ENCODE data around the gene MMP11.

Gene MMP11

DNA sequence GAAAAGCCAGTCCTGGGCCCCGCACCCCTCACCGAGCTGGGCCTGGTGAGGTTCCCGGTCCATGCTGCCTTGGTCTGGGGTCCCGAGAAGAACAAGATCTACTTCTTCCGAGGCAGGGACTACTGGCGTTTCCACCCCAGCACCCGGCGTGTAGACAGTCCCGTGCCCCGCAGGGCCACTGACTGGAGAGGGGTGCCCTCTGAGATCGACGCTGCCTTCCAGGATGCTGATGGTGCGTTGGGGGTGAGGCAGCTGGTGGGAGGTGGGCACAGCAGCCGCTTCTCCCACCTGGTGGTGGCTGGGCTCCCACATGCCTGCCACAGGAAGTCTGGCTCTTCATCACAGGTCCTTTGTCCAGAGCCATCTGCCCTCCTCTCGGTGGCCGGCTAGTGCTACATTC is 9.6 kb downstream of the MMP11 start:
- TF ChIP-seq, protein P1, sequence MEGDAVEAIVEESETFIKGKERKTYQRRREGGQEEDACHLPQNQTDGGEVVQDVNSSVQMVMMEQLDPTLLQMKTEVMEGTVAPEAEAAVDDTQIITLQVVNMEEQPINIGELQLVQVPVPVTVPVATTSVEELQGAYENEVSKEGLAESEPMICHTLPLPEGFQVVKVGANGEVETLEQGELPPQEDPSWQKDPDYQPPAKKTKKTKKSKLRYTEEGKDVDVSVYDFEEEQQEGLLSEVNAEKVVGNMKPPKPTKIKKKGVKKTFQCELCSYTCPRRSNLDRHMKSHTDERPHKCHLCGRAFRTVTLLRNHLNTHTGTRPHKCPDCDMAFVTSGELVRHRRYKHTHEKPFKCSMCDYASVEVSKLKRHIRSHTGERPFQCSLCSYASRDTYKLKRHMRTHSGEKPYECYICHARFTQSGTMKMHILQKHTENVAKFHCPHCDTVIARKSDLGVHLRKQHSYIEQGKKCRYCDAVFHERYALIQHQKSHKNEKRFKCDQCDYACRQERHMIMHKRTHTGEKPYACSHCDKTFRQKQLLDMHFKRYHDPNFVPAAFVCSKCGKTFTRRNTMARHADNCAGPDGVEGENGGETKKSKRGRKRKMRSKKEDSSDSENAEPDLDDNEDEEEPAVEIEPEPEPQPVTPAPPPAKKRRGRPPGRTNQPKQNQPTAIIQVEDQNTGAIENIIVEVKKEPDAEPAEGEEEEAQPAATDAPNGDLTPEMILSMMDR (IDR thresholded peaks at IDR 0.05; ENCODE audit: low read depth, low read length), result no peak
- no peak overlapping the region for H3K4me3 ChIP-seq (ENCODE audit: low read depth, low read length)

DNA sequence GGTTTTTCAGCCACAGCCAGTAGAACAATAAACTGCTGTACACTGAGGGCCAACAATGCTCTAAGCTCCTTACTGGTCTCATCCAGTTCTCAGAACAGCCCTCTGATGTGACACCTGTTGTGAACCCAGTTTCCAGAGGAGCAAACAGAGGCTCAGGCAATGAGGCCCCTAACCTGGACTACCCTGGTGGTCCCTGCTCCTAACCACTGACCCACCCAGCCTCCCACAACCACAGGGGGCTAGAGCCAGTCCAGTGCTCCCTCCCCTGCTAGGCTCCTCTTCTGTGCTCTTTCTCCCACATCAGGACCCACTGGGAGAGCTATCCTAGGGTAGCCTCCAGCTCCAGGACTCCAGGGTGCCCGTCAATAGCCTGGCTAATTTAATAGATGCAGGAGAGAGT is 10.1 kb downstream of the MMP11 start:
- H3K4me3 ChIP-seq (ENCODE audit: low read depth, low read length), result no peak overlapping the region
- TF ChIP-seq, protein P1 (IDR thresholded peaks at IDR 0.05; ENCODE audit: low read depth, low read length), result no peak

DNA sequence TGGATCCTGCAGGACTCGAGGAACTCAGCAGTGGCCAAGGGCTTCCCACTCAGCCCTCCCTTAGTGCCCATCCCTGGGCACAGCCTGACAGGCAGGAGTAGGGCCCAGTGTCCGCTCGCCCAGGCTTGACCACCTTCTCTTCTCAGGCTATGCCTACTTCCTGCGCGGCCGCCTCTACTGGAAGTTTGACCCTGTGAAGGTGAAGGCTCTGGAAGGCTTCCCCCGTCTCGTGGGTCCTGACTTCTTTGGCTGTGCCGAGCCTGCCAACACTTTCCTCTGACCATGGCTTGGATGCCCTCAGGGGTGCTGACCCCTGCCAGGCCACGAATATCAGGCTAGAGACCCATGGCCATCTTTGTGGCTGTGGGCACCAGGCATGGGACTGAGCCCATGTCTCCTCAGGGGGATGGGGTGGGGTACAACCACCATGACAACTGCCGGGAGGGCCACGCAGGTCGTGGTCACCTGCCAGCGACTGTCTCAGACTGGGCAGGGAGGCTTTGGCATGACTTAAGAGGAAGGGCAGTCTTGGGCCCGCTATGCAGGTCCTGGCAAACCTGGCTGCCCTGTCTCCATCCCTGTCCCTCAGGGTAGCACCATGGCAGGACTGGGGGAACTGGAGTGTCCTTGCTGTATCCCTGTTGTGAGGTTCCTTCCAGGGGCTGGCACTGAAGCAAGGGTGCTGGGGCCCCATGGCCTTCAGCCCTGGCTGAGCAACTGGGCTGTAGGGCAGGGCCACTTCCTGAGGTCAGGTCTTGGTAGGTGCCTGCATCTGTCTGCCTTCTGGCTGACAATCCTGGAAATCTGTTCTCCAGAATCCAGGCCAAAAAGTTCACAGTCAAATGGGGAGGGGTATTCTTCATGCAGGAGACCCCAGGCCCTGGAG is 10.9 kb downstream of the MMP11 start:
- H3K4me3 ChIP-seq (ENCODE audit: low read depth, low read length), result no peak overlapping the region
- TF ChIP-seq, protein P1 (IDR thresholded peaks at IDR 0.05; ENCODE audit: low read depth, low read length), result no peak

DNA sequence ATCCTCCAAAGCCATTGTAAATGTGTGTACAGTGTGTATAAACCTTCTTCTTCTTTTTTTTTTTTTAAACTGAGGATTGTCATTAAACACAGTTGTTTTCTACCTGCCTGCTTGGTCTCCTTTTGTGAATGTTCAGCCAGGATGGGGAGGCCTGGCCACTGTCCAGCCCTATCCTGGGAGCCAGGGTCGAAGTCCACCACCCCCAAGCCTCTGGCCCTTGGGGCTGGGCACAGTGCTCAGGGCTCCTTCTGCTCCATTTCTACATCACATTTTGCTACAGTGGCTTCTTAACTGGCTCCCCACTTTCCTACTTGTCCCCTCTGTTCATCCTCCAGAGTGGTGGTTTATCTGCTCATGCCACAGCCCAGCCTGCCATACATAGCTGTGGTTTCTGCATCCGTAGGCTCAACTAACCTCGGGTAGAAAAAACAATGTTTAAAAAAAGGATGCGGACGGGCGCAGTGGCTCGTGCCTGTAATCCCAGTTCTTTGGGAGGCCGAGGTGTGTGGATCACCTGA is 11.6 kb downstream of the MMP11 start:
- no peak overlapping the region for H3K4me3 ChIP-seq (ENCODE audit: low read depth, low read length)
- TF ChIP-seq, protein P1 (IDR thresholded peaks at IDR 0.05; ENCODE audit: low read depth, low read length), result no peak

DNA sequence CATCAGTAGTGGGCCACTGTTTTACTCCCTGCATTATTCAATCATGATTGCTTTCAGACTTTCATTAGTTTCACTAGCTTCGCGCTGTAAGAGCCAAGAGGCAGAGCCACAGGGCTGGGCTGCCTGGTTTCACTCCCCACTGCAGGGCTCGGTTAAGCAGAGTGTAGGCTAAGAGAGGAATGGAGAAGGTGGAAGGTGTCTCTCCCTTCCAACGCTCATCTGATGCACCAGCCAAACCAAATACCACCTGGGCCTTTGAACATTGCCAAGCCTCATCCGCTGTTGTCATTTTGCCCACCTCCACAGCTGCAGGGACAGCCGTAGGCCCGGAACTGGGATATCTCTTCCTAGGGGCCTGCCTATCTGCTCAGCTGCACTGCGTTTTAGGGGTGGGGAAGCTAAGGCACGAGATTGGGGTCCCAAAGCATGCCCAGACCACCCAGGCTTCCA is 13.6 kb downstream of the MMP11 start:
- TF ChIP-seq, protein P1 (IDR thresholded peaks at IDR 0.05; ENCODE audit: low read depth, low read length), result no peak
- H3K4me3 ChIP-seq (ENCODE audit: low read depth, low read length), result peak overlapping the region; percentile 77

DNA sequence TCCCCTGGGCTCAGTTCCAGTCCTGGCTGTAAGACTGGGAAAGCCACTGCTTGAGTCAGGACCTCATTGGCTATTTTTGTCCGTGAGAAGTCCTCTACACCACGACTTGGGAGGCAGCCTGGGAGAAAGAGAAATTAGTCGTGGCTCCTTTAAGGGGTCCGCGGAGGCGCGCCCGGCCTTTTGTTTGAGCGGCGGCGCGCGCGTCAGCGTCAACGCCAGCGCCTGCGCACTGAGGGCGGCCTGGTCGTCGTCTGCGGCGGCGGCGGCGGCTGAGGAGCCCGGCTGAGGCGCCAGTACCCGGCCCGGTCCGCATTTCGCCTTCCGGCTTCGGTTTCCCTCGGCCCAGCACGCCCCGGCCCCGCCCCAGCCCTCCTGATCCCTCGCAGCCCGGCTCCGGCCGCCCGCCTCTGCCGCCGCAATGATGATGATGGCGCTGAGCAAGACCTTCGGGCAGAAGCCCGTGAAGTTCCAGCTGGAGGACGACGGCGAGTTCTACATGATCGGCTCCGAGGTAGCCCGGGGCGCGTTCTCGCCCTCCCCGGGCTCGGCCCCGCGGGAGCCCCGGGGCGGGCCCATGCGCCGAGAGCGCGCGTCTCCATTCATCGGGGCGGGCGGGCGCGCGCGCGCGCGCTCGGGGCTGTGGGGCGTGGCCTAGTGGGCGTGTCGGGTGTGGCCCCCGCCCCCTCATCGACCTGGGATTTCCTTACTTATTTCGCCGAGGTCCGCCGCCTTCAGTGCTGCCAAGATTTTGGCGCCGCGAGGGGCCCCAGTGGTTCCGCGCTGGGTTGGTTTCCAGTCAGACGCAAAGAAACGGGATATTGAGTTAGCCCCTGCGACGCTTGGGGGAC is 14.3 kb downstream of the MMP11 start, which contains the start of gene SMARCB1:
SMARCB1 (plus strand) TSS at position 215 of the 848 bp plus-strand sequence; CDS start at position 419, 204 bp downstream.
- peak within 1 kb of the TSS; percentile 77 for H3K4me3 ChIP-seq (ENCODE audit: low read depth, low read length)
- TF ChIP-seq, protein P1 (IDR thresholded peaks at IDR 0.05; ENCODE audit: low read depth, low read length), result no peak

Data from WI38 (cell line).